H9 (cell line): ENCODE data around the gene PPP1CB. TPM values are rescaled to one million over a fixed set of nuclear protein-coding genes. Genes with fewer than 3 reads are reported as not detected.

Experiments
- DNase-seq: peaks from one replicate; pipeline ENCODE4 v3.0.0-alpha.2; 2017
- H2AFZ ChIP-seq: one replicate; pipeline ENCODE4 v1.6.1; 2013; ENCODE audit warnings: mild to moderate bottlenecking, low read length, control low read depth, moderate library complexity
- H2AK5ac ChIP-seq: 2 replicates; pipeline ENCODE4 v1.6.1; 2013; ENCODE audit warnings: low read length, control low read depth, mixed read lengths; ENCODE audit not compliant: insufficient read length
- H2BK120ac ChIP-seq: one replicate; pipeline ENCODE4 v1.6.1; 2013; ENCODE audit warnings: low read depth, mild to moderate bottlenecking, low read length, control low read depth, inconsistent platforms; ENCODE audit not compliant: poor library complexity, severe bottlenecking
- H2BK12ac ChIP-seq: 2 replicates; pipeline ENCODE4 v1.6.1; 2013; ENCODE audit warnings: low read length, control low read depth, mixed read lengths, low read depth; ENCODE audit not compliant: insufficient read length
- H2BK15ac ChIP-seq: 2 replicates; pipeline ENCODE4 v1.6.1; 2013; ENCODE audit warnings: low read depth, low read length, control low read depth
- H2BK20ac ChIP-seq: one replicate; pipeline ENCODE4 v1.6.1; 2013; ENCODE audit warnings: low read depth, mild to moderate bottlenecking, low read length, control low read depth, inconsistent platforms; ENCODE audit not compliant: poor library complexity, severe bottlenecking
- H2BK5ac ChIP-seq: 2 replicates; pipeline ENCODE4 v1.6.1; 2013; ENCODE audit warnings: low read length, control low read depth, mixed read lengths; ENCODE audit not compliant: insufficient read length
- H3K14ac ChIP-seq: 2 replicates; pipeline ENCODE4 v1.6.1; 2013; ENCODE audit warnings: low read length, control low read depth; ENCODE audit not compliant: insufficient read depth
- H3K18ac ChIP-seq: 2 replicates; pipeline ENCODE4 v1.6.1; 2013; ENCODE audit warnings: low read depth, mild to moderate bottlenecking, mixed read lengths, low read length, control low read depth; ENCODE audit not compliant: insufficient read length
- H3K23ac ChIP-seq: 2 replicates; pipeline ENCODE4 v1.6.1; 2013; ENCODE audit warnings: low read length, control low read depth, mixed read lengths, low read depth; ENCODE audit not compliant: insufficient read length
- H3K23me2 ChIP-seq: 2 replicates; pipeline ENCODE4 v1.6.1; 2013; ENCODE audit warnings: low read depth, mild to moderate bottlenecking, mixed read lengths, low read length, control low read depth; ENCODE audit not compliant: insufficient read length, poor library complexity, severe bottlenecking
- H3K27ac ChIP-seq: 2 replicates; pipeline ENCODE4 v1.5.1; 2013; ENCODE audit warnings: low read length, control low read depth, mixed read lengths, low read depth; ENCODE audit not compliant: insufficient read length
- H3K27me3 ChIP-seq: 2 replicates; pipeline ENCODE4 v1.6.1; 2013; ENCODE audit warnings: low read length, control low read depth, inconsistent platforms; ENCODE audit not compliant: insufficient read depth
- H3K4ac ChIP-seq: 2 replicates; pipeline ENCODE4 v1.6.1; 2013; ENCODE audit warnings: low read depth, mild to moderate bottlenecking, control low read depth, inconsistent platforms, low read length, moderate library complexity
- H3K4me1 ChIP-seq: 2 replicates; pipeline ENCODE4 v1.6.1; 2013; ENCODE audit warnings: low read length, control low read depth, inconsistent platforms; ENCODE audit not compliant: insufficient read depth
- H3K4me2 ChIP-seq: 2 replicates; pipeline ENCODE4 v1.6.1; 2013; ENCODE audit warnings: low read length, control low read depth, mixed read lengths; ENCODE audit not compliant: insufficient read length, insufficient read depth
- H3K56ac ChIP-seq: 2 replicates; pipeline ENCODE4 v1.6.1; 2013; ENCODE audit warnings: low read depth, mild to moderate bottlenecking, mixed read lengths, low read length, control low read depth; ENCODE audit not compliant: insufficient read length
- H3K79me1 ChIP-seq: 2 replicates; pipeline ENCODE4 v1.6.1; 2013; ENCODE audit warnings: low read depth, mild to moderate bottlenecking, moderate library complexity, low read length, control low read depth, inconsistent platforms; ENCODE audit not compliant: insufficient read depth, poor library complexity, severe bottlenecking
- H3K79me2 ChIP-seq: 2 replicates; pipeline ENCODE4 v1.6.1; 2013; ENCODE audit warnings: low read length, control low read depth, inconsistent platforms; ENCODE audit not compliant: insufficient read depth
- H3K9ac ChIP-seq: 2 replicates; pipeline ENCODE4 v1.6.1; 2013; ENCODE audit warnings: low read length, control low read depth, mixed read lengths; ENCODE audit not compliant: insufficient read length; ENCODE audit errors: extremely low read depth
- H3K9me3 ChIP-seq: one replicate; pipeline ENCODE4 v1.6.1; 2013; ENCODE audit warnings: low read depth, low read length, inconsistent platforms; ENCODE audit not compliant: control insufficient read depth
- H3T11ph ChIP-seq: one replicate; pipeline ENCODE4 v1.6.1; 2013; ENCODE audit warnings: mild to moderate bottlenecking, low read length, control low read depth, inconsistent platforms
- H4K20me1 ChIP-seq: one replicate; pipeline ENCODE4 v1.6.1; 2013; ENCODE audit not compliant: control insufficient read depth, insufficient read length, insufficient read depth
- H4K5ac ChIP-seq: 2 replicates; pipeline ENCODE4 v1.6.1; 2013; ENCODE audit warnings: low read depth, mild to moderate bottlenecking, mixed read lengths, low read length, control low read depth; ENCODE audit not compliant: insufficient read length
- H4K8ac ChIP-seq: replicated peaks from 2 replicates; pipeline ENCODE4 v1.6.1; 2013; ENCODE audit warnings: low read length, control low read depth, mixed read lengths, low read depth; ENCODE audit not compliant: insufficient read length
- H4K91ac ChIP-seq: 2 replicates; pipeline ENCODE4 v1.6.1; 2013; ENCODE audit warnings: low read depth, mild to moderate bottlenecking, moderate library complexity, mixed read lengths, low read length, control low read depth; ENCODE audit not compliant: insufficient read length
- H3K27ac Mint-ChIP-seq, 3 experiments: 2 replicates in 2 of 3; 3 replicates in 1 of 3; pipeline ENCODE4 v1.8.0; 2020 to 2021; ENCODE audit warnings: mixed read lengths in 3 of 3, mild to moderate bottlenecking in 1 of 3, moderate library complexity in 1 of 3
- H3K27me3 Mint-ChIP-seq: 2 replicates; pipeline ENCODE4 v1.8.0; 2021; ENCODE audit warnings: low read depth, mild to moderate bottlenecking, moderate library complexity, mixed read lengths
- H3K36me3 Mint-ChIP-seq, 3 experiments: 2 replicates in 2 of 3; 3 replicates in 1 of 3; pipeline ENCODE4 v1.8.0; 2020 to 2021; ENCODE audit warnings: low read depth in 3 of 3, mixed read lengths in 3 of 3; ENCODE audit not compliant: insufficient read depth in 1 of 3
- H3K4me1 Mint-ChIP-seq, 2 experiments: 2 replicates each; pipeline ENCODE4 v1.8.0; 2020; ENCODE audit warnings: mixed read lengths in 2 of 2
- H3K4me3 Mint-ChIP-seq, 2 experiments: 2 replicates in 1 of 2; 3 replicates in 1 of 2; pipeline ENCODE4 v1.8.0; 2020 to 2021; ENCODE audit warnings: mild to moderate bottlenecking in 2 of 2, mixed read lengths in 2 of 2, moderate library complexity in 1 of 2
- H3K9me3 Mint-ChIP-seq, 2 experiments: 2 replicates in 1 of 2; 3 replicates in 1 of 2; pipeline ENCODE4 v1.8.0; 2020; ENCODE audit warnings: mild to moderate bottlenecking in 2 of 2, mixed read lengths in 2 of 2, moderate library complexity in 1 of 2
- WGBS: extraction: QIAGEN DNeasy Blood & Tissue Kit; methylation state at CpG from one replicate; pipeline ENCODE4 v1.1.7; 2013; ENCODE audit warnings: missing lambda C conversion rate, low lambda C conversion rate, mixed read lengths; ENCODE audit not compliant: insufficient read length; ENCODE audit errors: extremely low coverage; 5-methylcytosine and 5-hydroxymethylcytosine counted together
- total RNA-seq: library from RNA; stranded (reverse); gene quantifications from 2 replicates; pipeline ENCODE4 v1.2.1, GENCODE V29; 2021
- TF ChIP-seq, protein P1 (sequence below): fragments of 200-600 bp; sonication (generic); conservative IDR thresholded peaks from 3 replicates; pipeline ENCODE4 v1.8.0; 2021; ENCODE audit warnings: antibody characterized with exemption, mild to moderate bottlenecking

The PPP1CB gene
- total RNA-seq, 1 experiment from 2014 or later, result 184 TPM

DNA sequence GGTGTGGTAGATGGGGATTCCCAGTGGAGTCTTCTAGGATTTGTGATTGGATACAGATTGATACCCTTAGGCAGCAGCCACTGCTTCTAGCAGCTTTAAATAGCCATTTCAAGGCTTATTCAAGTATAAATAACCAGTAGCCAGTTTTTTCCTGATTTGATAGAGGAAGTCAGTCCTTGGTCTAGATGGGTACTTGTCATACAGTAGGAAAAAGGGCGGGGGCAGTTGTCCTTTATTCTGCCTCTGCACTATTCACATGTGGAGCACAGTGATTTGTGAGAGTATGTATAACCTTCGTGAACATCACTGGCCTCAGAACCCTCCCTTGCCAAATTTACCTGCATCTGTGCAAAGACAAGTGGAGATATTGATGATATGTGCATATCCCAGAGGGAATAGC, 6.8 kb downstream of the PPP1CB start:
- Mint-ChIP-seq H3K4me1 (peaks cover 28 to 30% of the 10 kb centered on the region in 2 experiments), H3K36me3 (peaks cover 3 to 19% (median 11%) of the 10 kb centered on the region in 3 experiments; a peak in 5 of 7 replicates), H3K9me3 (no peaks in the 10 kb centered on the region), H3K27ac (no peak overlapping the region), H3K4me3 (no peak overlapping the region), H3K27me3 (no peaks in the 10 kb centered on the region)
- H2BK12ac ChIP-seq, result no peak overlapping the region
- H3K14ac ChIP-seq, result no peak overlapping the region
- no CpG with 5 or more reads among the region's 2 CpGs for WGBS
- no peak overlapping the region for H3T11ph ChIP-seq
- no peaks in the 10 kb centered on the region for H3K27me3 ChIP-seq
- H3K9me3 ChIP-seq, result no peaks in the 10 kb centered on the region
- H3K27ac ChIP-seq, result no peak overlapping the region
- H3K23me2 ChIP-seq, result no peaks in the 10 kb centered on the region
- no peak overlapping the region for H4K8ac ChIP-seq
- H3K4me2 ChIP-seq, result no peak overlapping the region
- H2BK5ac ChIP-seq, result no peak overlapping the region
- no peak overlapping the region for H3K23ac ChIP-seq
- H3K9ac ChIP-seq, result no peak overlapping the region
- no peak overlapping the region for H4K5ac ChIP-seq
- no peak overlapping the region for H3K56ac ChIP-seq
- peaks cover 4% of the 10 kb centered on the region for H3K79me1 ChIP-seq
- H4K20me1 ChIP-seq, result no peaks in the 10 kb centered on the region
- TF ChIP-seq, protein P1, sequence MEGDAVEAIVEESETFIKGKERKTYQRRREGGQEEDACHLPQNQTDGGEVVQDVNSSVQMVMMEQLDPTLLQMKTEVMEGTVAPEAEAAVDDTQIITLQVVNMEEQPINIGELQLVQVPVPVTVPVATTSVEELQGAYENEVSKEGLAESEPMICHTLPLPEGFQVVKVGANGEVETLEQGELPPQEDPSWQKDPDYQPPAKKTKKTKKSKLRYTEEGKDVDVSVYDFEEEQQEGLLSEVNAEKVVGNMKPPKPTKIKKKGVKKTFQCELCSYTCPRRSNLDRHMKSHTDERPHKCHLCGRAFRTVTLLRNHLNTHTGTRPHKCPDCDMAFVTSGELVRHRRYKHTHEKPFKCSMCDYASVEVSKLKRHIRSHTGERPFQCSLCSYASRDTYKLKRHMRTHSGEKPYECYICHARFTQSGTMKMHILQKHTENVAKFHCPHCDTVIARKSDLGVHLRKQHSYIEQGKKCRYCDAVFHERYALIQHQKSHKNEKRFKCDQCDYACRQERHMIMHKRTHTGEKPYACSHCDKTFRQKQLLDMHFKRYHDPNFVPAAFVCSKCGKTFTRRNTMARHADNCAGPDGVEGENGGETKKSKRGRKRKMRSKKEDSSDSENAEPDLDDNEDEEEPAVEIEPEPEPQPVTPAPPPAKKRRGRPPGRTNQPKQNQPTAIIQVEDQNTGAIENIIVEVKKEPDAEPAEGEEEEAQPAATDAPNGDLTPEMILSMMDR, result no peak
- H3K4me1 ChIP-seq, result no peaks in the 10 kb centered on the region; the same call in 1 of the 2 replicates
- no peak overlapping the region for H2AFZ ChIP-seq
- no peak overlapping the region for H2AK5ac ChIP-seq
- H3K18ac ChIP-seq, result no peak overlapping the region
- no peak overlapping the region for H2BK20ac ChIP-seq
- no peak for DNase-seq
- H4K91ac ChIP-seq, result no peak overlapping the region
- H2BK15ac ChIP-seq, result no peak overlapping the region
- no peak overlapping the region for H2BK120ac ChIP-seq
- H3K79me2 ChIP-seq, result peaks cover 61% of the 10 kb centered on the region
- no peak overlapping the region for H3K4ac ChIP-seq
